Panc1 (cell line): ENCODE data around the gene RBM8A. TPM values are rescaled to one million over a fixed set of nuclear protein-coding genes. Genes with fewer than 3 reads are reported as not detected.

Source experiments
- ATAC-seq: fragments of 200-7000 bp; cut with Tn5 transposase; 2 replicates; pipeline ENCODE4 v1.9.1; 2020; ENCODE audit warnings: mild to moderate bottlenecking, moderate library complexity
- BruUV-seq: library from RNA; stranded (reverse); fragments of 400-500 nt; replicated peaks from 2 replicates; lab custom pipeline; 2021; lab: Mats Ljungman, UMichigan
- CTCF ChIA-PET: fragments of 300-600 bp; sonication (Branson Sonifier 250); formaldehyde crosslinking; loops from one replicate; lab custom pipeline; 2022; ENCODE audit warnings: antibody characterized with exemption; lab: Charles Lee
- POLR2A ChIA-PET: fragments of 300-600 bp; sonication (Branson Sonifier 250); formaldehyde crosslinking; loops from one replicate; lab custom pipeline; 2022; ENCODE audit warnings: antibody characterized with exemption; lab: Charles Lee
- DNase-seq: peaks from one replicate; pipeline ENCODE4 v3.0.0-alpha.2; 2010; ENCODE audit warnings: low read depth, low spot score
- H3K27ac ChIP-seq: 2 replicates; pipeline ENCODE4 v1.5.1; 2011; ENCODE audit warnings: mild to moderate bottlenecking, low read length, inconsistent platforms
- H3K27me3 ChIP-seq: fragments of 200-500 bp; sonication (Bioruptor generic); 2 replicates; pipeline ENCODE4 v1.6.0; 2014; ENCODE audit warnings: low read length, inconsistent platforms; ENCODE audit not compliant: control insufficient read depth, insufficient read depth
- H3K36me3 ChIP-seq: fragments of 200-500 bp; sonication (Bioruptor generic); 2 replicates; pipeline ENCODE4 v1.5.1; 2014; ENCODE audit warnings: inconsistent platforms, mild to moderate bottlenecking, low read length, moderate library complexity; ENCODE audit not compliant: control insufficient read depth, insufficient read depth
- H3K4me1 ChIP-seq: 2 replicates; pipeline ENCODE4 v1.5.1; 2011; ENCODE audit warnings: inconsistent platforms, mild to moderate bottlenecking, low read length, moderate library complexity; ENCODE audit not compliant: control insufficient read depth, insufficient read depth
- H3K4me3 ChIP-seq, 2 experiments: 2 replicates each; pipeline ENCODE4 v1.5.1; 2011 to 2012; ENCODE audit warnings: low read depth in 2 of 2, low read length in 2 of 2, mild to moderate bottlenecking in 2 of 2, inconsistent platforms in 1 of 2, moderate library complexity in 1 of 2
- H3K9me3 ChIP-seq: fragments of 200-500 bp; sonication (Bioruptor generic); 2 replicates; pipeline ENCODE4 v1.5.1; 2014; ENCODE audit warnings: low read depth, mild to moderate bottlenecking, inconsistent platforms, low read length, moderate library complexity; ENCODE audit not compliant: control insufficient read depth, insufficient read depth
- CTCF ChIP-seq: fragments of 450-650 bp; IDR thresholded peaks from 2 replicates; pipeline ENCODE4 v1.5.1; 2017; ENCODE audit warnings: mild to moderate bottlenecking
- POLR2AphosphoS5 ChIP-seq: IDR thresholded peaks from 2 replicates; pipeline ENCODE4 v1.6.1; 2012; ENCODE audit warnings: mild to moderate bottlenecking, low read depth, low read length, moderate library complexity
- REST ChIP-seq, 2 experiments: IDR thresholded peaks; 2 replicates each; pipeline ENCODE4 v1.6.1; 2011 to 2012; ENCODE audit warnings: low read depth in 2 of 2, control low read depth in 1 of 2, low read length in 1 of 2, mild to moderate bottlenecking in 1 of 2, moderate library complexity in 1 of 2; ENCODE audit not compliant: insufficient read depth in 1 of 2
- SIN3A ChIP-seq: IDR thresholded peaks from 2 replicates; pipeline ENCODE4 v1.6.1; 2012; ENCODE audit warnings: low read depth, mild to moderate bottlenecking, low read length, moderate library complexity, borderline replicate concordance; ENCODE audit not compliant: insufficient read depth
- TCF7L2 ChIP-seq: IDR thresholded peaks from 2 replicates; pipeline ENCODE4 v1.6.1; 2011; ENCODE audit warnings: mild to moderate bottlenecking, low read depth, low read length, inconsistent platforms
- in situ Hi-C: cut with HindIII; loops from 2 replicates; pipeline ENCODE4 v1.10.0; 2016; ENCODE audit warnings: low sequenced_read_pairs, low pct_unique_long_range_greater_than_20kb
- intact Hi-C: fragments of 100-400 bp; cut with micrococcal nuclease; formaldehyde crosslinking; loops from one replicate; pipeline ENCODE4 v1.10.0; 2022; ENCODE audit not compliant: unreplicated experiment
- total RNA-seq: library from RNA; stranded (reverse); gene quantifications from one replicate; pipeline ENCODE4 v1.2.1, GENCODE V29; 2021; ENCODE audit not compliant: unreplicated experiment

RBM8A gene
- total RNA-seq, 1 experiment from 2014 or later, result 172 TPM

GRCh38 chr1:145942405-145942804 lies 15.1 kb upstream of the RBM8A start:
- in situ Hi-C loops (no loop called here), intact Hi-C loops (no loop called here)
- H3K4me3 ChIP-seq, result no peak overlapping the region
- H3K27ac ChIP-seq, result no peak overlapping the region
- ATAC-seq, result no peak
- POLR2A ChIA-PET, result no interaction called here
- no peak for TF ChIP-seq SIN3A
- TF ChIP-seq REST (IDR thresholded peaks at IDR 0.05; ENCODE audit: insufficient read depth in 1 of 2, low read depth in 2 of 2, low read length in 1 of 2), result no peak
- no peak for TF ChIP-seq POLR2AphosphoS5
- no peak for TF ChIP-seq TCF7L2
- no peak for TF ChIP-seq CTCF
- CTCF ChIA-PET, result no interaction called here
- no peak for DNase-seq
- H3K9me3 ChIP-seq, result no peaks in the 10 kb centered on the region
- no peaks in the 10 kb centered on the region for H3K4me1 ChIP-seq
- no peaks in the 10 kb centered on the region for H3K27me3 ChIP-seq
- no peaks in the 10 kb centered on the region; the same call in 1 of the 2 replicates for H3K36me3 ChIP-seq
- BruUV-seq, result no TSS peak

GRCh38 chr1:145937436-145937835 lies 10.2 kb upstream of the RBM8A start:
- no peaks in the 10 kb centered on the region for H3K4me1 ChIP-seq
- in situ Hi-C loops (no loop called here), intact Hi-C loops (no loop called here)
- POLR2A ChIA-PET, result no interaction called here
- CTCF ChIA-PET, result no interaction called here
- DNase-seq (no peak), ATAC-seq (no peak)
- peaks cover 11% of the 10 kb centered on the region for H3K36me3 ChIP-seq
- no peaks in the 10 kb centered on the region for H3K9me3 ChIP-seq
- BruUV-seq, result no TSS peak
- H3K27ac ChIP-seq, result no peak overlapping the region
- no peaks in the 10 kb centered on the region for H3K27me3 ChIP-seq
- TF ChIP-seq POLR2AphosphoS5 (no peak), REST (IDR thresholded peaks at IDR 0.05; ENCODE audit: insufficient read depth in 1 of 2, low read depth in 2 of 2, low read length in 1 of 2) (no peak), TCF7L2 (no peak), SIN3A (no peak), CTCF (no peak)
- H3K4me3 ChIP-seq, result no peak overlapping the region
